Activated CD8-positive, alpha-beta memory T cell treated with anti-CD3 and anti-CD28 coated beads for 36 hours (primary cell): ENCODE results near the gene S1PR5. TPM values are rescaled to one million over a fixed set of nuclear protein-coding genes. Genes with fewer than 3 reads are reported as not detected.

Source experiments
- CTCF ChIA-PET: fragments of 350-600 bp; sonication (Branson Sonifier 250); formaldehyde crosslinking; loops from one replicate; lab custom pipeline; 2021; ENCODE audit warnings: antibody characterized with exemption; lab: Charles Lee
- POLR2A ChIA-PET: fragments of 350-600 bp; sonication (Branson Sonifier 250); formaldehyde crosslinking; loops from one replicate; lab custom pipeline; 2021; ENCODE audit warnings: antibody characterized with exemption; lab: Charles Lee
- total RNA-seq, 2 experiments: library from RNA; stranded (reverse); gene quantifications; one replicate each; pipeline ENCODE4 v1.2.3, GENCODE V29; 2021

The S1PR5 gene
- total RNA-seq, 2 experiments from 2014 or later = 0.46 to 1.1 TPM

GRCh38 chr19:10503002-10503789, 14.1 kb downstream of the S1PR5 start, which contains the start of gene KEAP1:
KEAP1 (minus strand) TSS chr19:10503356; CDS start chr19:10500033, 3,323 bp downstream.
- POLR2A ChIA-PET = interaction anchor here (0.6 to 1.4 kb wide), 9 partner anchors 8 to 233 kb away, joined by 3 to 5 read pairs (median 3); partner anchors contain the start of gene ICAM1
- CTCF ChIA-PET = interaction anchor here (0.6 to 1.0 kb wide), 5 partner anchors 14 to 87 kb away, joined by 3 to 5 read pairs (median 4); partner anchors contain the start of gene S1PR5

- ChIA-PET POLR2A (interaction anchor here (0.6 to 1.4 kb wide), 5 partner anchors 9 to 94 kb away, joined by 3 to 5 read pairs (median 4); no protein-coding TSS in a partner anchor), CTCF (no interaction called here)
Observed at GRCh38 chr19:10502524-10503001, 14.7 kb downstream of the S1PR5 start.

- CTCF ChIA-PET = interaction anchor here (0.5 to 0.7 kb wide), 2 partner anchors 86 to 253 kb away, joined by 3 to 5 read pairs; no protein-coding TSS in a partner anchor
- POLR2A ChIA-PET = interaction anchor here (1.4 kb wide), 1 partner anchor 93 kb away, joined by 4 read pairs; no protein-coding TSS in a partner anchor
Observed at GRCh38 chr19:10501971-10502523, 15.2 kb downstream of the S1PR5 start.

GRCh38 chr19:10500247-10500592, 17.0 kb downstream of the S1PR5 start:
- ChIA-PET CTCF (interaction anchor here (0.6 to 1.3 kb wide), 7 partner anchors 12 to 330 kb away, joined by 3 to 5 read pairs (median 3); partner anchors contain the start of gene ICAM1), POLR2A (interaction anchor here (0.6 kb wide), 1 partner anchor 57 kb away, joined by 3 read pairs; no protein-coding TSS in a partner anchor)

GRCh38 chr19:10499550-10500246, 17.5 kb downstream of the S1PR5 start:
- ChIA-PET POLR2A (no interaction called here), CTCF (interaction anchor here (0.7 to 1.3 kb wide), 5 partner anchors 27 to 329 kb away, joined by 3 to 5 read pairs (median 4); partner anchors contain the start of gene ICAM1)

GRCh38 chr19:10497371-10497770, 19.9 kb downstream of the S1PR5 start:
- CTCF ChIA-PET = interaction anchor here (0.6 kb wide), 1 partner anchor 23 kb away, joined by 3 read pairs; no protein-coding TSS in a partner anchor
- POLR2A ChIA-PET = interaction anchor here (0.6 kb wide), 1 partner anchor 54 kb away, joined by 3 read pairs; no protein-coding TSS in a partner anchor

GRCh38 chr19:10491472-10492047, 25.7 kb downstream of the S1PR5 start:
- POLR2A ChIA-PET = no interaction called here
- CTCF ChIA-PET = interaction anchor here (0.6 to 2.2 kb wide), 7 partner anchors 13 to 152 kb away, joined by 3 to 9 read pairs (median 3); no protein-coding TSS in a partner anchor

- CTCF ChIA-PET = no interaction called here
- POLR2A ChIA-PET = interaction anchor here (0.6 kb wide), 2 partner anchors 14 to 209 kb away, joined by 4 to 7 read pairs; no protein-coding TSS in a partner anchor
Observed at GRCh38 chr19:10486551-10486950, 30.7 kb downstream of the S1PR5 start.

- POLR2A ChIA-PET = no interaction called here
Observed at GRCh38 chr19:10478903-10479384, 38.3 kb downstream of the S1PR5 start.

GRCh38 chr19:10478476-10478875, 38.8 kb downstream of the S1PR5 start:
- CTCF ChIA-PET = interaction anchor here (0.6 to 2.2 kb wide), 11 partner anchors 12 to 382 kb away, joined by 3 to 9 read pairs (median 3); no protein-coding TSS in a partner anchor
- POLR2A ChIA-PET = no interaction called here

More at GRCh38 chr19:10478903-10479384, 38.3 kb downstream of the S1PR5 start:
- CTCF ChIA-PET = interaction anchor here (0.8 to 2.2 kb wide), 11 partner anchors 11 to 74 kb away, joined by 3 to 9 read pairs (median 3); no protein-coding TSS in a partner anchor

- ChIA-PET POLR2A (no interaction called here), CTCF (interaction anchor here (0.6 to 1.2 kb wide), 3 partner anchors 22 to 1894 kb away, joined by 3 to 4 read pairs (median 3); no protein-coding TSS in a partner anchor)
Observed at GRCh38 chr19:10474962-10475451, 42.2 kb downstream of the S1PR5 start.

- POLR2A ChIA-PET = no interaction called here
- CTCF ChIA-PET = interaction anchor here (0.6 to 2.0 kb wide), 3 partner anchors 31 to 226 kb away, joined by 4 to 6 read pairs (median 5); no protein-coding TSS in a partner anchor
Observed at GRCh38 chr19:10473192-10473591, 44.1 kb downstream of the S1PR5 start.

GRCh38 chr19:10471909-10472308, 45.3 kb downstream of the S1PR5 start:
- ChIA-PET CTCF (interaction anchor here (0.6 to 1.4 kb wide), 4 partner anchors 28 to 296 kb away, joined by 3 read pairs; partner anchors contain the start of gene RAVER1), POLR2A (interaction anchor here (0.6 to 0.8 kb wide), 3 partner anchors 15 to 84 kb away, joined by 5 to 7 read pairs (median 7); no protein-coding TSS in a partner anchor)

GRCh38 chr19:10468133-10468532, 49.1 kb downstream of the S1PR5 start:
- ChIA-PET POLR2A (interaction anchor here (0.5 kb wide), 1 partner anchor 380 kb away, joined by 3 read pairs; no protein-coding TSS in a partner anchor), CTCF (interaction anchor here (1.0 kb wide), 1 partner anchor 209 kb away, joined by 3 read pairs; no protein-coding TSS in a partner anchor)

- ChIA-PET CTCF (interaction anchor here (0.9 kb wide), 1 partner anchor 103 kb away, joined by 3 read pairs; no protein-coding TSS in a partner anchor), POLR2A (no interaction called here)
Observed at GRCh38 chr19:10467104-10467706, 50.0 kb downstream of the S1PR5 start.

- CTCF ChIA-PET = no interaction called here
Observed at GRCh38 chr19:10464456-10464855, 52.8 kb downstream of the S1PR5 start.

More at GRCh38 chr19:10464456-10464855, 52.8 kb downstream of the S1PR5 start:
- POLR2A ChIA-PET = interaction anchor here (0.6 kb wide), 1 partner anchor 205 kb away, joined by 4 read pairs; no protein-coding TSS in a partner anchor
